GM21576 (cell line): ENCODE measurements around the gene HOXB2.
"Not testable (repeated sequence)": the region's sequence is repeated elsewhere in the genome, so short reads cannot be mapped to it uniquely, and the experiment has no call there.

Source experiments
- ATAC-seq: cut with Tn5 transposase; IDR thresholded peaks from one replicate; pipeline ENCODE4 v1.9.1; 2021; ENCODE audit warnings: mild to moderate bottlenecking, moderate library complexity; ENCODE audit not compliant: unreplicated experiment

Gene HOXB2

DNA sequence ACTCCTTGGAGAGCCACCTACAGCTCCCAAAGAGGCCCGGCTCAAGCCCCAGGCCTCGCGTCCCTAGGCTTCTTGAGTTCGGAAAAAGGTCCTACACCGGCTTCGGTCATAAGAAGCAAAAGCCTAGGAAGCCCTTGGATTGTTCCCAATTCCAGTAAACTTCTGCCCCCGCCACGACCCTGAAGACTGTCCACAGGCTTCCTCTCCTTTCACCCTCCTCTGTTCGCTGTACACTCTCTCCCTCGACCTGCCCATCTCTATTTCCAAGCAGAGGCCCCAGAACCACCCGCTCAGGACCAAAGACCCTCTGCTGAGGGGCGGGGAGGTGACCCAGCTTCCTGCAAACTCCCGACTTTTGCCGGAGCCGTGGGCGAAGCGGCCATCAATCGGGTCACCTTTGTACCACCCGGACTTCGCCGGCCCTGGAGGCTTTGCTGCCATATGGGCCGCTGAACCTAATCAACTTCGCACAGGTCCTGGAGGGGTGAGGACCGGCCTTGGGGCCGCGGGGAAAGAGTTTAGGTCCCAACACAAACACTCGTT is 2.7 kb downstream of the HOXB2 start:
- ATAC-seq, result no peak

- no peak for ATAC-seq
These were observed 3.3 kb downstream of the HOXB2 start for GRCh38 chr17:48541577-48542113.

DNA sequence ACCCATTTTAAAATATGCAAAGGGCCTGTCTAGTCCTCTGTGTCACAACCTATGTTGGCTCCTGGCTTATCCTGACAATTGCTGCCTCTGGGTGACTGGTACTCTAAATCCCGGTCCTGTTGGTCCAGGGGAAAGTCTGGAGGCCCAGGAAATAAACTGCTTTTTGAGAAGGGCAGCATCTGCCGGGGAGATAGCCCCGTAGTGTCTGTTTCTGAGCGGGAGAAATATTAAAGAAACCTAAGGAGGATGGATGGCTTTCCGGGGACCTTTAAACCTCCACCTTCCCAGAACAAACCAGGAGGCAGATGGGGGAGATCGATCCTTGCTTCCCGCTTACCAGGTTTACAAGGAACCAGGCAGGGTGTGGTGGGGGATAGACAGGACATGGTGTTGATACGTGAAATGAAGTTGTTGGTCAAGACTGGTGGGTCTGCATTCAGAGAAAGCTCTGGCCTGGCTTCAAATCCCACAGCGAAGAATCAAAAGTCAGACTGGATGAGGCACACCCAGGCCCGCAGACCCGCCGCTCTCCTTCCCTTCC is 3.8 kb downstream of the HOXB2 start:
- no peak for ATAC-seq

DNA sequence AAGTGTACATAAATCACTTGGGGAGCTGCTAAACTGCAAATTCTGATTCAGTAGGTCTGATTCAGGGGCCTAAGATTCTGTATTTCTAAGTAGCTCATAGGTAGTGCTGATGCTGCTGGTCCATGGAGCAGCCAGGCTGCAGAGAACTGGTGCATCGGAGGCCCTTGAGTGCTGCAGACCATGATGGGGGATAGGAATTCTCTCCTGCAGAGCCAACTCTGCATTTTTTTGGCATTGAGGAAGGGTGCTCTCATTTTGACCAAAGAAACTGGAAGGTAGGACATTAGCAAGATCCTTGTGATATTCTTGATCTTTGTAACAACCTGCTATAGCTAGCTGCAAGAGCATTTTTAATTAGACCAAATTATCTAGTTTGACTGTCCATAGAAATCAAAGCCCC is 4.7 kb downstream of the HOXB2 start:
- ATAC-seq, result no peak

DNA sequence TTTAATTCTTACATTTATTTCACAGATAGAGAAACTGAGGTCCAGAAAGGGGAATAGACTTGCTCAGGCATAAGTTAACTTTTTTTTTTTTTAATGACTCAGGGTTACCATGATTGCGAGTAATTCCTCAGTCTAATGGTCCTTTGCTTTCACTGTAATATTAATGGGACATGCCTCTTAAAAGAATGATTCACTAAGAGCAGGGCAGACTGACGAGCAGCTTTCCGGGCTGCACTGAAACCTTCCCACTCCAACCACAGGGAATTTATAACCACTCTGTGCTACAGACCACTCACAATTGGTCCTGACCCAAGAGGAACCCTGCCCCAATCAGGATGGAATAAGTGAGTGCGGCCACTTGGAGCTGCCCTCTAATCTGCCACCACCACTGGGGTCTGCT is 5.7 kb downstream of the HOXB2 start:
- no peak for ATAC-seq

- no peak for ATAC-seq
These were observed 7.6 kb downstream of the HOXB2 start for GRCh38 chr17:48537316-48537715.

DNA sequence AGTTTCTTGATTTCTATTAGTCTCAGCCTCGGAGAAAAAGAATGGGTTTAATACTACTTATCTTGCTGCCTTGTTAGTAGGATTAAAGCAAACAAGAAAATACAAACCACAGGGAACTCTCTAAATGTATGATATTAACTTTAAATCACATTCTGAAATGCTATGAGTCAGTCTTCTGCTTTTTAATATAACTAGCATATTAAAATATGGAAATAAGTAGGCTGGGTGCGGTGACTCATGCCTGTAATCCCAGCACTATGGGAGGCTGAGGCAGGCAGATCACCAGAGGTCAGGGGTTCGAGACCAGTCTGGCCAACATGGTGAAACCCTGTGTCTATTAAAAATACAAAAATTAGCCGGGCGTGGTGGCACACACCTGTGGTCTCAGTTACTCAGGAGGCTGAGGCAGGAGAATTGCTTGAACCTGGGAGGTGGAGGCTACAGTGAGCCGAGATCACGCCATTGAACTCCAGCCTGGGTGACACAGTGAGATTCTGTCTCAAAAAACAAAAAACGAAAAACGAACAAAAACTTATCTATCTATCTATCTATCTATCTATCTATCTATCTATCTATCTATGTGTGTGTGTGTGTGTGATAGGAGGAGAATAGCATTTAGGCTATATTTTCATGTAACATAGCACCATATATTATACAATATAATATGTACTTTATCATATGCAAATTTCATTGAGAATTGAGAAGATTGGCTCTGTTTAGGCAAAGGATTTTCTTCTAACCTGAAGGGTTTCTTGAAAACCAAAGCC is 8.9 kb downstream of the HOXB2 start:
- not testable (repeated sequence) for ATAC-seq

- ATAC-seq, result no peak
These were observed 12.6 kb downstream of the HOXB2 start for GRCh38 chr17:48532261-48532660.

- ATAC-seq, result no peak
These were observed 14.0 kb downstream of the HOXB2 start, which contains the start of gene HOXB1 for GRCh38 chr17:48530887-48531272. TSS of gene HOXB1 (minus strand) at chr17:48531011. CDS start at chr17:48530904, 107 bp downstream.

DNA sequence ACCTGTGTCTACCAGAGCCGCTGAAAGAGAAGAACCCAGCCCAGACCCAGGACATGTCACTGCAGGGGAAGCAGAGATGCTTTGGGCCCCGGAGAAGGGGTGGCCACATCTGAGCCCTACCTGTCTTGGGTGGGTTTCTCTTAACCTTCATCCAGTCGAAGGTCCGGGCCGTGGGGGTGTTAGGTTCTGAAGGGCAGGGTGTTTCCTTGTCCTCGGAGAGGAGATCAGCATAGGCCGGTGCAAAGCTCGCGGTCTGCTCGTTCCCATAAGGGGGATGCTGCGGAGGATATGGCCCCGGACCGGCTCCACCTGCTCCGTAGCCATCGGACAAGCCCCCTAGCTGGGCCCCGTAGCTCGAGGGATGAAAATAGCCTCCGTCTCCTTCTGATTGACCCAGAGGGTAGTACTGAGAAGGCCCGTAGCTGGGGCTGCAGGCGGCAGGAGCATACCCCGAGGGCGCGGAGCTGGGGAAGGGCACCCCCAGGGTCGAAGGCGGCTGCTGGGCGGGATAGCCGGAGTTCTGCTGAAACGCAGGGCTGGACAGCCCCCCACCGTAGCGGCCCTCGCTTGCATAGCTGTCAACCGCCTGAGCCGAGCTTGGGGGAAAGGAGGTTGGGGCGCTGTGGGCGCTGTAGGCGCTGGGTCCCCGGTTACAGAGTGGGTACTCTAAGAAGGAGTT is 14.6 kb downstream of the HOXB2 start:
- no peak for ATAC-seq

DNA sequence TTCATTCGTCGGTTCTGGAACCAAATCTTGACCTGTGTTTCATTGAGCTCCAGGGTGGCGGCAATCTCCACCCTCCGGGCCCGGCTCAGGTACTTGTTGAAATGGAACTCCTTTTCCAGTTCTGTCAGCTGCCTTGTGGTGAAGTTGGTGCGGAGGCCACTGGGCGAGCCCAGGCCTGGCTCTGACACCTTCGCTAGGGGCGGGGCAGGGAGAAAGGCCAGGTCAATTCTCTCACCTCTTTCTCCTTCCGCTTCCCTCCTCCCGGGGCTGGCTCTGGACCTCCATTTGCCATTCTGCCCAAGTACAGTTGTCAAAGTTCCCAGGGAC is 15.3 kb downstream of the HOXB2 start:
- no peak for ATAC-seq

DNA sequence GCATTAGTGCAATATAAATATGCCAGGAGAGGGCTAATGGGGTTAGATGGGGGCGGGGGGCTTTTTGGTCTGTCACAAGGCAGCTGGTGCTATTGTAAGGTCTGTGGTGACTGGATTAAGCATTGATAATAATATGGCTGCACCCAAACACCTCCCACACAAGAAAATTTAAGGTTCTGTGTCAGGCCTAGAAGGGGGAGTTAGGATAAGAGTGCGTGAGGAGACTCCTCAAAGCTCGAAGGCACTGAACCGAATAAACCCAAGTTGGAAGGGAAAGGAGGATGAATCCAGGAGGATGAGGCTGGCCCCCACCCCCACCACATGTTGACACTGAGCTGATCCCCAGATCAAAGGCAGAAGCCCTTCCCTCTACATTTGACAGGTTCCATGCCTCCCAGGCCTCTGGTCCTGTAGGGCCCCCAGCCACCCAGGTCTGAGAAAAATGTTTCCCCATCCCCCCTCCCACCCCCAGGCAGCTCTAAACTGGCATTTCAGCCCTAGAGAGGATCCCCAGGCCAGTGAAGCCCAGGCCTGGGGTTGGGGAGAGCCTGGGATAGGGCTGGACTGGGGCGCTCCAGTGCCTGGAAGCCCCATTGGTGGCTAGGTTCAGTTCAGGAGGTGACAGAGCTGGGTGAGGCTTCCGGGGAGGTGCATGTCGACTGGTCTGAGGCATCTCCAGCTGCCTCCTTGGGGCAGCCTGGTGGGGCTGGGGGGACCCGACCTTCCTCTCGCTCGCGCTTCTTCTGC is 15.8 kb downstream of the HOXB2 start:
- no peak for ATAC-seq

- ATAC-seq, result no peak
These were observed 16.6 kb downstream of the HOXB2 start for GRCh38 chr17:48528153-48528935.

DNA sequence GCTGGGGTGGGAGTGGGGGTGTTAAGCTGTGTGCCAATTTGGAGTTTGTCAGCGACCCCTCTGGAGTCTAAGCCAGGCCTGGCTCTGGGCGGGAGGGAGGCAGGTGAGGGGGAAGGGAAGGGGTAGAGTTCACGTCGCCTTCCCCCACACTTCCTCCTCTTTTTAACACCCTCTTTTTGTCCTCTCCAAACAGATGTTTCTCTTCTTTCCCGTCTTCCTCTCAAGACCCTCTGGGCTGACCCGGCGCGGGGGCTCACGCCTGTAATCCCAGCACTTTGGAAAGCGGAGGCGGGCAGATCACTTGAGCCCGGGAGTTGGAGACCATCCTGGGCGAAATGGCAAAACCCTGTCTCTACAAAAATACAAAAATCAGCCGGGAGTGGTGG is 17.4 kb downstream of the HOXB2 start:
- ATAC-seq, result no peak

- ATAC-seq, result no peak
These were observed 18.0 kb downstream of the HOXB2 start for GRCh38 chr17:48526608-48527546.

- no peak for ATAC-seq
These were observed 21.9 kb downstream of the HOXB2 start for GRCh38 chr17:48523010-48523409.

- ATAC-seq, result no peak
These were observed 22.8 kb downstream of the HOXB2 start for GRCh38 chr17:48522031-48522653.

- no peak for ATAC-seq
These were observed 24.3 kb downstream of the HOXB2 start for GRCh38 chr17:48520631-48521079.

GRCh38 chr17:48519427-48519826 is 25.5 kb downstream of the HOXB2 start:
- no peak for ATAC-seq
